ENCODE results near the gene TSPAN18.

DNA sequence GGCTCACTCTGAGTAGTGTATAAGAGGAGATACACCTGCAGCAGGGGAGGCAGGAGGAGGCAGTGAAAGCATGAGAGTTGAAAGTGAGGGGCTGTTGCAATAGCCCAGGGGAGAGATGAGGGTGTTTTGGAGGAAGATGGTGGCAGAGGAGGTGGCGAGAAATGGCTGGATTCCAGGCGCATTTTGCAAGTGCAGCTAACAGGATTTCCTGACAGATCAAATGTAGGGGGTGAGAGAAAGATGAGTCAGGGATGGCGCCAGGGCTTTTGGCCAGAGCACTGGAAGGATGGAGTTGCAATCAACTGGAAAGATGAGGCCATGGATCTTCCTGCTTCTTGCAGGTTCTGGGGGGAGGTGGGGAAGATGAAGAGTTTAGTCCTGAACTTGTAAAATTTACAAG is 16.8 kb upstream of the TSPAN18 start:
- TF ChIP-seq, protein P1, sequence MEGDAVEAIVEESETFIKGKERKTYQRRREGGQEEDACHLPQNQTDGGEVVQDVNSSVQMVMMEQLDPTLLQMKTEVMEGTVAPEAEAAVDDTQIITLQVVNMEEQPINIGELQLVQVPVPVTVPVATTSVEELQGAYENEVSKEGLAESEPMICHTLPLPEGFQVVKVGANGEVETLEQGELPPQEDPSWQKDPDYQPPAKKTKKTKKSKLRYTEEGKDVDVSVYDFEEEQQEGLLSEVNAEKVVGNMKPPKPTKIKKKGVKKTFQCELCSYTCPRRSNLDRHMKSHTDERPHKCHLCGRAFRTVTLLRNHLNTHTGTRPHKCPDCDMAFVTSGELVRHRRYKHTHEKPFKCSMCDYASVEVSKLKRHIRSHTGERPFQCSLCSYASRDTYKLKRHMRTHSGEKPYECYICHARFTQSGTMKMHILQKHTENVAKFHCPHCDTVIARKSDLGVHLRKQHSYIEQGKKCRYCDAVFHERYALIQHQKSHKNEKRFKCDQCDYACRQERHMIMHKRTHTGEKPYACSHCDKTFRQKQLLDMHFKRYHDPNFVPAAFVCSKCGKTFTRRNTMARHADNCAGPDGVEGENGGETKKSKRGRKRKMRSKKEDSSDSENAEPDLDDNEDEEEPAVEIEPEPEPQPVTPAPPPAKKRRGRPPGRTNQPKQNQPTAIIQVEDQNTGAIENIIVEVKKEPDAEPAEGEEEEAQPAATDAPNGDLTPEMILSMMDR (IDR thresholded peaks at IDR 0.05), result no peak
- no peak for TF ChIP-seq EP300 (IDR thresholded peaks at IDR 0.05)

Measured in ovary (tissue), 3 donors.